GM23338 (cell line): ENCODE measurements around the gene MED12L. TPM values are rescaled to one million over a fixed set of nuclear protein-coding genes. Genes with fewer than 3 reads are reported as not detected.
A peak's percentile ranks its signal among the peaks of the same experiment; 100 is the strongest.

Experiments
- ATAC-seq: fragments of 200-7000 bp; cut with Tn5 transposase; 3 replicates; pipeline ENCODE4 v1.9.1; 2020
- DNase-seq: peaks from one replicate; pipeline ENCODE4 v3.0.0-alpha.2; 2015; ENCODE audit warnings: low spot score
- H2AFZ ChIP-seq: fragments of 200-600 bp; sonication (generic); 2 replicates; pipeline ENCODE4 v1.8.0; 2016; ENCODE audit warnings: antibody characterized with exemption, mild to moderate bottlenecking, moderate library complexity
- H3F3A ChIP-seq: fragments of 200-600 bp; sonication (generic); replicated peaks from 2 replicates; pipeline ENCODE4 v1.8.0; 2017; ENCODE audit warnings: antibody characterized with exemption, mixed run types, low read depth
- H3K27ac ChIP-seq: fragments of 200-600 bp; sonication (generic); 2 replicates; pipeline ENCODE4 v1.6.1; 2016; ENCODE audit warnings: low read depth
- H3K27me3 ChIP-seq: fragments of 200-600 bp; sonication (generic); 2 replicates; pipeline ENCODE4 v1.8.0; 2016; ENCODE audit warnings: mild to moderate bottlenecking, mixed run types, moderate library complexity; ENCODE audit not compliant: insufficient read depth
- H3K36me3 ChIP-seq: fragments of 200-600 bp; sonication (generic); 2 replicates; pipeline ENCODE4 v1.8.0; 2016; ENCODE audit warnings: mild to moderate bottlenecking; ENCODE audit not compliant: insufficient read depth
- H3K4me1 ChIP-seq: fragments of 200-600 bp; sonication (generic); 2 replicates; pipeline ENCODE4 v1.8.0; 2016; ENCODE audit warnings: mild to moderate bottlenecking, moderate library complexity; ENCODE audit not compliant: insufficient read depth
- H3K4me2 ChIP-seq: fragments of 200-600 bp; sonication (generic); 2 replicates; pipeline ENCODE4 v1.7.1; 2017; ENCODE audit warnings: mixed run types
- H3K4me3 ChIP-seq: fragments of 200-600 bp; sonication (generic); 2 replicates; pipeline ENCODE4 v1.6.1; 2016; ENCODE audit warnings: mixed run types
- H3K79me2 ChIP-seq: fragments of 200-600 bp; sonication (generic); replicated peaks from 2 replicates; pipeline ENCODE4 v1.8.0; 2017; ENCODE audit warnings: mild to moderate bottlenecking; ENCODE audit not compliant: insufficient read depth
- H3K9me2 ChIP-seq: fragments of 200-600 bp; sonication (generic); 2 replicates; pipeline ENCODE4 v1.8.0; 2017; ENCODE audit not compliant: insufficient read depth
- H4K20me1 ChIP-seq: fragments of 200-600 bp; sonication (generic); replicated peaks from 2 replicates; pipeline ENCODE4 v1.8.0; 2017; ENCODE audit warnings: mild to moderate bottlenecking; ENCODE audit not compliant: insufficient read depth
- H3K27ac Mint-ChIP-seq: 2 replicates; pipeline ENCODE4 v1.8.0; 2020; ENCODE audit warnings: inconsistent platforms, mild to moderate bottlenecking, moderate library complexity, mixed read lengths
- H3K27me3 Mint-ChIP-seq: 3 replicates; pipeline ENCODE4 v1.8.0; 2022; ENCODE audit warnings: low read depth, mild to moderate bottlenecking, moderate library complexity, mixed read lengths, inconsistent platforms; ENCODE audit not compliant: insufficient read depth, poor library complexity
- H3K36me3 Mint-ChIP-seq: 3 replicates; pipeline ENCODE4 v1.8.0; 2021; ENCODE audit warnings: low read depth, mild to moderate bottlenecking, inconsistent platforms, moderate library complexity, mixed read lengths
- H3K4me1 Mint-ChIP-seq: 3 replicates; pipeline ENCODE4 v1.8.0; 2020; ENCODE audit warnings: mild to moderate bottlenecking, inconsistent platforms, mixed read lengths
- H3K4me3 Mint-ChIP-seq: 3 replicates; pipeline ENCODE4 v1.8.0; 2021; ENCODE audit warnings: moderate library complexity, mild to moderate bottlenecking, inconsistent platforms, mixed read lengths
- H3K9me3 Mint-ChIP-seq: 3 replicates; pipeline ENCODE4 v1.8.0; 2020; ENCODE audit warnings: moderate library complexity, mild to moderate bottlenecking, inconsistent platforms, mixed read lengths
- POLR2AphosphoS5 ChIP-seq: IDR thresholded peaks from 2 replicates; pipeline ENCODE4 v1.6.1; 2016; ENCODE audit warnings: antibody characterized with exemption, low read depth
- polyA plus RNA-seq: library from polyadenylated mRNA; unstranded; fragments of >200 nt; fragmentation: Nextera tagmentation; extraction: Ambion mirVana; gene quantifications from 2 replicates; pipeline ENCODE4 v1.2.1, GENCODE V29; 2016
- total RNA-seq: library from RNA; depleted of rRNA; stranded (reverse); fragments of >200 nt; shearing (Covaris generic); gene quantifications from 2 replicates; pipeline ENCODE4 v1.2.3, GENCODE V29; 2014
- TF ChIP-seq, protein P1 (sequence below): fragments of 250-450 bp; sonication (Bioruptor Pico); IDR thresholded peaks from 2 replicates; pipeline ENCODE4 v1.5.0; 2020; ENCODE audit warnings: mild to moderate bottlenecking, moderate library complexity
- TF ChIP-seq, protein P2 (sequence below), 2 experiments: fragments of 200-600 bp in 1 of 2; sonication (generic) in 1 of 2; conservative IDR thresholded peaks; 2 replicates each; pipeline versions ENCODE4 v1.5.1 to v1.6.1; 2016 to 2017; ENCODE audit warnings: antibody characterized with exemption in 2 of 2, low read depth in 2 of 2, mild to moderate bottlenecking in 2 of 2, moderate library complexity in 1 of 2

MED12L gene
- total and polyA plus RNA-seq, 2 experiments from 2014 or later = 5.7 to 25.0 TPM

DNA sequence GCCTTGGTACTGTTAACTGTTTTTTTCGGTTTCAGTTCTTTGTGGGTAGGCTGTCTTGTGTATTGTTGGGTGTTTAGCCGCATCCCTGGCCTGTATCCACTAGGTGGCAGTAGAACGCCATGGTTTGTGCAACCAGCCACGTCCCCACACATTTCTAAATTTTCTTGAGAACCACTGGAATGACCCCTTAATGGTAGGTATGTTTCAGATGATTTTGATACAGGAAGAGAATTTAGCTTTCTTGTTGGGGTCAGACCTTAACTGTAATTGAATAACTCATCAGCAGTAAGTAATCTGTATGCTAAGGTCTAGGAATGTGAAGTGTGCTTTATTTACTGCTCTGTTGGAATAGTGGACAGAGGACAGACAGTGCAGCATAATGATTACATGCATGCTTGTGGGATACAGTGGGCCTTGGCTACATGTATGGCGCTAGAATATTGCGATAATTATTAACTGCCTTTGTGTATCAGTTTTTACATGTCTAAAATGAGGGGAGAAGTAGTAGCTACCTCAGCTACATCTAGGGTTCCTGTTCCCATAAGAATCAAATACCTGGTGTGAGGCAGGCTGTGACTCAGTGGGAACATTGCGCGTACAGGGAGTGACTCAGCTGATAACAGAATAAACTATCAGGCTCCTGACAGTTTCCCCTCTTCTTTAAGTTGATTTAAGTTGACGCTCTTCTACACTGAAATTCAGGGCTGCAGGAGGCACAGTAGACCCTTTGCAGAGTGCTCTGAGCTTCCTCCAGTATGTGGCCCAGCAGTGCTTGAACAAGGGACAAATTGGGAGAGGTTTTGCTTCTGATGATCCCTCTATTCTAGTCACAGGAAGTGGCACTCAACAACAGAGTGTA, 142.6 kb downstream of the MED12L start:
- Mint-ChIP-seq H3K9me3 (no peaks in the 10 kb centered on the region), H3K36me3 (peaks cover 12% of the 10 kb centered on the region), H3K4me1 (peaks cover 30% of the 10 kb centered on the region), H3K4me3 (no peak overlapping the region; the same call in 2 of the 3 replicates), H3K27ac (peak overlapping the region; percentile 84), H3K27me3 (no peaks in the 10 kb centered on the region)
- H3K27me3 ChIP-seq = no peaks in the 10 kb centered on the region
- H3K79me2 ChIP-seq = no peaks in the 10 kb centered on the region; the same call in 1 of the 2 replicates
- H4K20me1 ChIP-seq = no peaks in the 10 kb centered on the region
- no peak overlapping the region for H2AFZ ChIP-seq
- DNase-seq (peak; percentile 83), ATAC-seq (peak; percentile 90)
- H3F3A ChIP-seq = no peaks in the 10 kb centered on the region
- no peak overlapping the region for H3K4me3 ChIP-seq
- H3K4me1 ChIP-seq = peaks cover 28% of the 10 kb centered on the region
- TF ChIP-seq POLR2AphosphoS5 = no peak
- TF ChIP-seq, protein P1, sequence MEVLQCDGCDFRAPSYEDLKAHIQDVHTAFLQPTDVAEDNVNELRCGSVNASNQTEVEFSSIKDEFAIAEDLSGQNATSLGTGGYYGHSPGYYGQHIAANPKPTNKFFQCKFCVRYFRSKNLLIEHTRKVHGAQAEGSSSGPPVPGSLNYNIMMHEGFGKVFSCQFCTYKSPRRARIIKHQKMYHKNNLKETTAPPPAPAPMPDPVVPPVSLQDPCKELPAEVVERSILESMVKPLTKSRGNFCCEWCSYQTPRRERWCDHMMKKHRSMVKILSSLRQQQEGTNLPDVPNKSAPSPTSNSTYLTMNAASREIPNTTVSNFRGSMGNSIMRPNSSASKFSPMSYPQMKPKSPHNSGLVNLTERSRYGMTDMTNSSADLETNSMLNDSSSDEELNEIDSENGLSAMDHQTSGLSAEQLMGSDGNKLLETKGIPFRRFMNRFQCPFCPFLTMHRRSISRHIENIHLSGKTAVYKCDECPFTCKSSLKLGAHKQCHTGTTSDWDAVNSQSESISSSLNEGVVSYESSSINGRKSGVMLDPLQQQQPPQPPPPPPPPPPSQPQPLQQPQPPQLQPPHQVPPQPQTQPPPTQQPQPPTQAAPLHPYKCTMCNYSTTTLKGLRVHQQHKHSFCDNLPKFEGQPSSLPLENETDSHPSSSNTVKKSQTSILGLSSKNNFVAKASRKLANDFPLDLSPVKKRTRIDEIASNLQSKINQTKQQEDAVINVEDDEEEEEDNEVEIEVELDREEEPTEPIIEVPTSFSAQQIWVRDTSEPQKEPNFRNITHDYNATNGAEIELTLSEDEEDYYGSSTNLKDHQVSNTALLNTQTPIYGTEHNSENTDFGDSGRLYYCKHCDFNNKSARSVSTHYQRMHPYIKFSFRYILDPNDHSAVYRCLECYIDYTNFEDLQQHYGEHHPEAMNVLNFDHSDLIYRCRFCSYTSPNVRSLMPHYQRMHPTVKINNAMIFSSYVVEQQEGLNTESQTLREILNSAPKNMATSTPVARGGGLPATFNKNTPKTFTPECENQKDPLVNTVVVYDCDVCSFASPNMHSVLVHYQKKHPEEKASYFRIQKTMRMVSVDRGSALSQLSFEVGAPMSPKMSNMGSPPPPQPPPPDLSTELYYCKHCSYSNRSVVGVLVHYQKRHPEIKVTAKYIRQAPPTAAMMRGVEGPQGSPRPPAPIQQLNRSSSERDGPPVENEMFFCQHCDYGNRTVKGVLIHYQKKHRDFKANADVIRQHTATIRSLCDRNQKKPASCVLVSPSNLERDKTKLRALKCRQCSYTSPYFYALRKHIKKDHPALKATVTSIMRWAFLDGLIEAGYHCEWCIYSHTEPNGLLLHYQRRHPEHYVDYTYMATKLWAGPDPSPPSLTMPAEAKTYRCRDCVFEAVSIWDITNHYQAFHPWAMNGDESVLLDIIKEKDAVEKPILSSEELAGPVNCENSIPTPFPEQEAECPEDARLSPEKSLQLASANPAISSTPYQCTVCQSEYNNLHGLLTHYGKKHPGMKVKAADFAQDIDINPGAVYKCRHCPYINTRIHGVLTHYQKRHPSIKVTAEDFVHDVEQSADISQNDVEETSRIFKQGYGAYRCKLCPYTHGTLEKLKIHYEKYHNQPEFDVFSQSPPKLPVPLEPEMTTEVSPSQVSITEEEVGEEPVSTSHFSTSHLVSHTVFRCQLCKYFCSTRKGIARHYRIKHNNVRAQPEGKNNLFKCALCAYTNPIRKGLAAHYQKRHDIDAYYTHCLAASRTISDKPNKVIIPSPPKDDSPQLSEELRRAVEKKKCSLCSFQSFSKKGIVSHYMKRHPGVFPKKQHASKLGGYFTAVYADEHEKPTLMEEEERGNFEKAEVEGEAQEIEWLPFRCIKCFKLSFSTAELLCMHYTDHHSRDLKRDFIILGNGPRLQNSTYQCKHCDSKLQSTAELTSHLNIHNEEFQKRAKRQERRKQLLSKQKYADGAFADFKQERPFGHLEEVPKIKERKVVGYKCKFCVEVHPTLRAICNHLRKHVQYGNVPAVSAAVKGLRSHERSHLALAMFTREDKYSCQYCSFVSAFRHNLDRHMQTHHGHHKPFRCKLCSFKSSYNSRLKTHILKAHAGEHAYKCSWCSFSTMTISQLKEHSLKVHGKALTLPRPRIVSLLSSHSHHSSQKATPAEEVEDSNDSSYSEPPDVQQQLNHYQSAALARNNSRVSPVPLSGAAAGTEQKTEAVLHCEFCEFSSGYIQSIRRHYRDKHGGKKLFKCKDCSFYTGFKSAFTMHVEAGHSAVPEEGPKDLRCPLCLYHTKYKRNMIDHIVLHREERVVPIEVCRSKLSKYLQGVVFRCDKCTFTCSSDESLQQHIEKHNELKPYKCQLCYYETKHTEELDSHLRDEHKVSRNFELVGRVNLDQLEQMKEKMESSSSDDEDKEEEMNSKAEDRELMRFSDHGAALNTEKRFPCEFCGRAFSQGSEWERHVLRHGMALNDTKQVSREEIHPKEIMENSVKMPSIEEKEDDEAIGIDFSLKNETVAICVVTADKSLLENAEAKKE (CRISPR knock-in tag) = no peak
- TF ChIP-seq, protein P2, sequence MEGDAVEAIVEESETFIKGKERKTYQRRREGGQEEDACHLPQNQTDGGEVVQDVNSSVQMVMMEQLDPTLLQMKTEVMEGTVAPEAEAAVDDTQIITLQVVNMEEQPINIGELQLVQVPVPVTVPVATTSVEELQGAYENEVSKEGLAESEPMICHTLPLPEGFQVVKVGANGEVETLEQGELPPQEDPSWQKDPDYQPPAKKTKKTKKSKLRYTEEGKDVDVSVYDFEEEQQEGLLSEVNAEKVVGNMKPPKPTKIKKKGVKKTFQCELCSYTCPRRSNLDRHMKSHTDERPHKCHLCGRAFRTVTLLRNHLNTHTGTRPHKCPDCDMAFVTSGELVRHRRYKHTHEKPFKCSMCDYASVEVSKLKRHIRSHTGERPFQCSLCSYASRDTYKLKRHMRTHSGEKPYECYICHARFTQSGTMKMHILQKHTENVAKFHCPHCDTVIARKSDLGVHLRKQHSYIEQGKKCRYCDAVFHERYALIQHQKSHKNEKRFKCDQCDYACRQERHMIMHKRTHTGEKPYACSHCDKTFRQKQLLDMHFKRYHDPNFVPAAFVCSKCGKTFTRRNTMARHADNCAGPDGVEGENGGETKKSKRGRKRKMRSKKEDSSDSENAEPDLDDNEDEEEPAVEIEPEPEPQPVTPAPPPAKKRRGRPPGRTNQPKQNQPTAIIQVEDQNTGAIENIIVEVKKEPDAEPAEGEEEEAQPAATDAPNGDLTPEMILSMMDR (conservative IDR thresholded peaks at IDR 0.05; ENCODE audit: low read depth in 2 of 2) = peak; percentile 96 to 98
- no peaks in the 10 kb centered on the region; the same call in 1 of the 2 replicates for H3K9me2 ChIP-seq
- peaks cover 5% of the 10 kb centered on the region; the same call in 1 of the 2 replicates for H3K36me3 ChIP-seq
- H3K27ac ChIP-seq = 0 out of 2 replicates have a peak overlapping the region, but pooled peaks have one; percentile 42
- no peak overlapping the region for H3K4me2 ChIP-seq
